IMR-90 (cell line): ENCODE results near the gene SPAG16. TPM values are rescaled to one million over a fixed set of nuclear protein-coding genes. Genes with fewer than 3 reads are reported as not detected.

ENCODE experiments used
- ATAC-seq: fragments of 200-7000 bp; cut with Tn5 transposase; 2 replicates; pipeline ENCODE4 v1.9.1; 2020; ENCODE audit warnings: low read depth, mild to moderate bottlenecking, moderate library complexity
- BruUV-seq: library from RNA; stranded (reverse); fragments of 400-500 nt; replicated peaks from 2 replicates; lab custom pipeline; 2021; lab: Mats Ljungman, UMichigan
- CTCF ChIA-PET: fragments of 300-600 bp; formaldehyde crosslinking; extraction: SDS; loops from one replicate; lab custom pipeline; 2021; ENCODE audit warnings: antibody characterized with exemption; lab: Yijun Ruan, JAX
- POLR2A ChIA-PET: fragments of 300-600 bp; sonication (Branson Sonifier 250); formaldehyde crosslinking; loops from one replicate; lab custom pipeline; 2022; ENCODE audit warnings: antibody characterized with exemption; ENCODE audit not compliant: unreplicated experiment; lab: Charles Lee
- DNase-seq: peaks from one replicate; pipeline ENCODE4 v3.0.0; 2013
- H2AFZ ChIP-seq: replicated peaks from 2 replicates; pipeline ENCODE3; 2013; ENCODE audit warnings: low read length, mild to moderate bottlenecking; ENCODE audit not compliant: poor library complexity
- H2AK5ac ChIP-seq: 2 replicates; pipeline ENCODE4 v1.6.1; 2013; ENCODE audit warnings: low read depth, low read length, inconsistent platforms
- H2AK9ac ChIP-seq: replicated peaks from 2 replicates; pipeline ENCODE3; 2013; ENCODE audit warnings: mild to moderate bottlenecking, low read depth, low read length, moderate library complexity; ENCODE audit not compliant: poor library complexity
- H2BK120ac ChIP-seq: 2 replicates; pipeline ENCODE4 v1.6.1; 2013; ENCODE audit warnings: low read depth, low read length, inconsistent platforms
- H2BK15ac ChIP-seq: 3 replicates; pipeline ENCODE4 v1.6.1; 2013; ENCODE audit warnings: low read depth, low read length, inconsistent platforms
- H2BK20ac ChIP-seq: 2 replicates; pipeline ENCODE4 v1.6.1; 2013; ENCODE audit warnings: low read depth, mild to moderate bottlenecking, inconsistent platforms, low read length, moderate library complexity
- H2BK5ac ChIP-seq: 2 replicates; pipeline ENCODE4 v1.6.1; 2013; ENCODE audit warnings: mild to moderate bottlenecking, low read depth, low read length, inconsistent platforms; ENCODE audit not compliant: poor library complexity, severe bottlenecking
- H3K14ac ChIP-seq: replicated peaks from 2 replicates; pipeline ENCODE4 v1.6.1; 2013; ENCODE audit warnings: low read depth, low read length, inconsistent platforms
- H3K18ac ChIP-seq: 2 replicates; pipeline ENCODE4 v1.6.1; 2013; ENCODE audit warnings: low read depth, low read length, control low read depth
- H3K23ac ChIP-seq: 2 replicates; pipeline ENCODE4 v1.6.1; 2013; ENCODE audit warnings: low read depth, low read length, inconsistent platforms
- H3K27ac ChIP-seq: 2 replicates; pipeline ENCODE4 v1.5.1; 2013; ENCODE audit warnings: mild to moderate bottlenecking, control low read depth, low read length; ENCODE audit not compliant: insufficient read depth
- H3K27me3 ChIP-seq: 2 replicates; pipeline ENCODE4 v1.6.1; 2013; ENCODE audit warnings: low read length; ENCODE audit not compliant: control insufficient read depth, insufficient read depth
- H3K36me3 ChIP-seq: 2 replicates; pipeline ENCODE4 v1.6.1; 2013; ENCODE audit warnings: low read length, mixed read lengths; ENCODE audit not compliant: control insufficient read depth, insufficient read depth
- H3K4ac ChIP-seq: 2 replicates; pipeline ENCODE4 v1.6.1; 2013; ENCODE audit warnings: low read depth, low read length, inconsistent platforms
- H3K4me1 ChIP-seq: 2 replicates; pipeline ENCODE4 v1.6.1; 2013; ENCODE audit warnings: low read length, mixed read lengths; ENCODE audit not compliant: control insufficient read depth, insufficient read depth
- H3K4me2 ChIP-seq: 2 replicates; pipeline ENCODE4 v1.6.1; 2013; ENCODE audit warnings: low read depth, mild to moderate bottlenecking, control low read depth, low read length, moderate library complexity
- H3K4me3 ChIP-seq: 2 replicates; pipeline ENCODE4 v1.5.1; 2013; ENCODE audit warnings: low read depth, mild to moderate bottlenecking, control low read depth, low read length, moderate library complexity; ENCODE audit not compliant: insufficient read depth
- H3K56ac ChIP-seq: 2 replicates; pipeline ENCODE4 v1.6.1; 2013; ENCODE audit warnings: low read length, inconsistent platforms; ENCODE audit not compliant: insufficient read depth; ENCODE audit errors: extremely low read depth
- H3K79me1 ChIP-seq, 2 experiments: 2 replicates each; pipeline ENCODE4 v1.6.1; 2013; ENCODE audit warnings: low read length in 2 of 2, inconsistent platforms in 1 of 2, low read depth in 1 of 2
- H3K9ac ChIP-seq: 2 replicates; pipeline ENCODE4 v1.6.1; 2013; ENCODE audit warnings: low read depth, low read length, control low read depth
- H3K9me1 ChIP-seq: 2 replicates; pipeline ENCODE4 v1.6.1; 2013; ENCODE audit warnings: low read length, inconsistent platforms; ENCODE audit not compliant: insufficient read depth
- H3K9me3 ChIP-seq: 2 replicates; pipeline ENCODE4 v1.6.1; 2013; ENCODE audit warnings: low read length; ENCODE audit not compliant: control insufficient read depth, insufficient read depth
- H4K20me1 ChIP-seq: 2 replicates; pipeline ENCODE4 v1.6.1; 2013; ENCODE audit warnings: low read length, inconsistent platforms; ENCODE audit not compliant: insufficient read depth
- H4K5ac ChIP-seq: 2 replicates; pipeline ENCODE4 v1.6.1; 2013; ENCODE audit warnings: mild to moderate bottlenecking, low read depth, low read length, control low read depth
- H4K8ac ChIP-seq, 2 experiments: 2 replicates each; pipeline ENCODE4 v1.6.1; 2013; ENCODE audit warnings: low read depth in 2 of 2, low read length in 2 of 2, control low read depth in 1 of 2, inconsistent platforms in 1 of 2
- H4K91ac ChIP-seq: 2 replicates; pipeline ENCODE4 v1.6.1; 2013; ENCODE audit warnings: low read depth, low read length, inconsistent platforms; ENCODE audit not compliant: insufficient read depth
- BHLHE40 ChIP-seq: fragments of 150-350 bp; IDR thresholded peaks from 2 replicates; pipeline ENCODE4 v1.6.1; 2016; ENCODE audit warnings: mild to moderate bottlenecking, low read depth, low read length
- CEBPB ChIP-seq: IDR thresholded peaks from 2 replicates; pipeline ENCODE4 v1.6.1; 2012; ENCODE audit warnings: low read depth, low read length, improper control_type of control experiment
- CHD1 ChIP-seq: IDR thresholded peaks from 2 replicates; pipeline ENCODE4 v1.6.1; 2012; ENCODE audit warnings: low read depth, low read length, improper control_type of control experiment
- CTCF ChIP-seq: conservative IDR thresholded peaks from 2 replicates; pipeline ENCODE4 v1.5.1; 2012; ENCODE audit warnings: mild to moderate bottlenecking, low read depth, low read length, improper control_type of control experiment
- MAZ ChIP-seq: IDR thresholded peaks from 2 replicates; pipeline ENCODE4 v1.6.1; 2012; ENCODE audit warnings: low read depth, mild to moderate bottlenecking, low read length, improper control_type of control experiment, moderate library complexity, borderline replicate concordance
- MXI1 ChIP-seq: IDR thresholded peaks from 2 replicates; pipeline ENCODE4 v1.6.1; 2012; ENCODE audit warnings: low read depth, mild to moderate bottlenecking, low read length, moderate library complexity, borderline replicate concordance
- NFE2L2 ChIP-seq: fragments of 150-350 bp; IDR thresholded peaks from 2 replicates; pipeline ENCODE4 v1.6.1; 2016; ENCODE audit warnings: low read depth, mild to moderate bottlenecking, low read length
- POLR2A ChIP-seq: IDR thresholded peaks from 2 replicates; pipeline ENCODE4 v1.6.1; 2012; ENCODE audit warnings: mild to moderate bottlenecking, low read depth, low read length
- RAD21 ChIP-seq: IDR thresholded peaks from 2 replicates; pipeline ENCODE4 v1.6.1; 2012; ENCODE audit warnings: low read length, improper control_type of control experiment
- RCOR1 ChIP-seq: IDR thresholded peaks from 2 replicates; pipeline ENCODE4 v1.6.1; 2012; ENCODE audit warnings: mild to moderate bottlenecking, low read length, improper control_type of control experiment; ENCODE audit not compliant: insufficient replicate concordance
- RFX5 ChIP-seq: IDR thresholded peaks from 2 replicates; pipeline ENCODE4 v1.8.0; 2012; ENCODE audit warnings: low read depth, mild to moderate bottlenecking, low read length, moderate library complexity
- SMC3 ChIP-seq: fragments of 150-350 bp; IDR thresholded peaks from 2 replicates; pipeline ENCODE4 v1.6.1; 2016; ENCODE audit warnings: low read depth, mild to moderate bottlenecking, antibody characterized with exemption, low read length, moderate library complexity
- USF2 ChIP-seq: fragments of 150-350 bp; IDR thresholded peaks from 2 replicates; pipeline ENCODE4 v1.6.1; 2017; ENCODE audit warnings: mild to moderate bottlenecking, antibody characterized with exemption, low read length, low read depth
- WGBS, 2 experiments: methylation state at CpG; one replicate each; pipeline versions ENCODE4 v1.1.5 to v1.1.7; 2013; ENCODE audit warnings: missing lambda C conversion rate in 2 of 2; ENCODE audit not compliant: insufficient read length in 1 of 2; ENCODE audit errors: extremely low coverage in 2 of 2; 5-methylcytosine and 5-hydroxymethylcytosine counted together
- dilution Hi-C: fragments of 300-500 bp; cut with HindIII; formaldehyde crosslinking; loops from one replicate; pipeline ENCODE4 v1.14.3; 2018; ENCODE audit warnings: low sequenced_read_pairs; ENCODE audit not compliant: unreplicated experiment
- in situ Hi-C: fragments of 300-500 bp; cut with MboI; formaldehyde crosslinking; loops from 3 replicates; pipeline ENCODE4 v1.14.3; 2019; ENCODE audit warnings: low sequenced_read_pairs, inconsistent platforms, mixed read lengths
- intact Hi-C: fragments of 100-400 bp; cut with micrococcal nuclease; formaldehyde crosslinking; loops from 2 replicates; pipeline ENCODE4 v1.10.0; 2022
- polyA plus RNA-seq, 3 experiments: library from polyadenylated mRNA; depleted of rRNA; stranded (reverse); fragments of >200 nt; gene quantifications; 2 replicates each; pipeline ENCODE4 v1.2.3, GENCODE V29; 2012; ENCODE audit warnings: low replicate concordance in 1 of 3
- total RNA-seq: library from RNA; depleted of rRNA; stranded (reverse); fragments of >200 nt; gene quantifications from 2 replicates; pipeline ENCODE4 v1.2.3, GENCODE V29; 2012
- TF ChIP-seq, protein P1 (sequence below): fragments of 150-350 bp; IDR thresholded peaks from 2 replicates; pipeline ENCODE4 v1.6.1; 2016; ENCODE audit warnings: low read depth, mild to moderate bottlenecking, low read length, moderate library complexity, borderline replicate concordance

The SPAG16 gene
- total and polyA plus RNA-seq, 2 of the 4 experiments (the other 2 are of a cell fraction), result 7.3 to 13.5 TPM

- Histone ChIP-seq H3K4me1 (no peaks in the 10 kb centered on the region), H4K5ac (no peak overlapping the region), H2BK5ac (no peak overlapping the region), H4K91ac (no peak overlapping the region), H3K9me3 (no peaks in the 10 kb centered on the region), H4K8ac (no peak overlapping the region), H3K56ac (no peak overlapping the region), H2AFZ (no peak overlapping the region), H3K27me3 (no peaks in the 10 kb centered on the region), H2BK20ac (no peak overlapping the region), H3K36me3 (no peaks in the 10 kb centered on the region), H3K14ac (no peak overlapping the region), H3K79me1 (no peaks in the 10 kb centered on the region), H3K4ac (no peak overlapping the region), H4K20me1 (no peaks in the 10 kb centered on the region), H3K18ac (no peak overlapping the region), H3K9ac (no peak overlapping the region), H3K23ac (no peak overlapping the region), H2AK5ac (no peak overlapping the region), H3K27ac (no peak overlapping the region), H3K4me3 (no peak overlapping the region), H3K9me1 (no peaks in the 10 kb centered on the region), H3K4me2 (no peak overlapping the region), H2BK15ac (no peak overlapping the region), H2BK120ac (no peak overlapping the region), H2AK9ac (no peak overlapping the region)
- dilution Hi-C loops, result no loop called here
- no CpG with 5 or more reads among the region's 1 CpG for WGBS, 2 experiments
- ChIA-PET POLR2A (no interaction called here), CTCF (interaction anchor here (0.7 kb wide), 1 partner anchor 308 kb away, joined by 3 read pairs; no protein-coding TSS in a partner anchor)
- TF ChIP-seq CEBPB (no peak), NFE2L2 (no peak), MAZ (no peak), USF2 (no peak), SMC3 (no peak), RAD21 (no peak), CHD1 (no peak), CTCF (no peak), BHLHE40 (no peak), RCOR1 (no peak), RFX5 (no peak), MXI1 (no peak), POLR2A (no peak)
- TF ChIP-seq, protein P1, sequence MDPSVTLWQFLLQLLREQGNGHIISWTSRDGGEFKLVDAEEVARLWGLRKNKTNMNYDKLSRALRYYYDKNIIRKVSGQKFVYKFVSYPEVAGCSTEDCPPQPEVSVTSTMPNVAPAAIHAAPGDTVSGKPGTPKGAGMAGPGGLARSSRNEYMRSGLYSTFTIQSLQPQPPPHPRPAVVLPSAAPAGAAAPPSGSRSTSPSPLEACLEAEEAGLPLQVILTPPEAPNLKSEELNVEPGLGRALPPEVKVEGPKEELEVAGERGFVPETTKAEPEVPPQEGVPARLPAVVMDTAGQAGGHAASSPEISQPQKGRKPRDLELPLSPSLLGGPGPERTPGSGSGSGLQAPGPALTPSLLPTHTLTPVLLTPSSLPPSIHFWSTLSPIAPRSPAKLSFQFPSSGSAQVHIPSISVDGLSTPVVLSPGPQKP, result no peak
- ATAC-seq (no peak), DNase-seq (no peak)
- BruUV-seq, result no TSS peak
- in situ Hi-C loops, result no loop called here
- intact Hi-C loops, result no loop called here
Measured at GRCh38 chr2:214365549-214365948, 1081.3 kb downstream of the SPAG16 start.
